Esophagus mucosa (tissue), 1 donor: ENCODE data around the gene SMIM9. TPM values are rescaled to one million over a fixed set of nuclear protein-coding genes. Genes with fewer than 3 reads are reported as not detected.

Experiments used
- ATAC-seq: fragments of 200-7000 bp; cut with Tn5 transposase; one replicate; pipeline ENCODE4 v1.9.1; 2020
- total RNA-seq: library from RNA; stranded (reverse); gene quantifications from one replicate; pipeline ENCODE4 v1.2.4, GENCODE V29; 2023
- donor health status: DM: yes; HTN: yes; CAD: no.

The SMIM9 gene
- total RNA-seq, 1 donor from 2014 or later, result not detected

DNA sequence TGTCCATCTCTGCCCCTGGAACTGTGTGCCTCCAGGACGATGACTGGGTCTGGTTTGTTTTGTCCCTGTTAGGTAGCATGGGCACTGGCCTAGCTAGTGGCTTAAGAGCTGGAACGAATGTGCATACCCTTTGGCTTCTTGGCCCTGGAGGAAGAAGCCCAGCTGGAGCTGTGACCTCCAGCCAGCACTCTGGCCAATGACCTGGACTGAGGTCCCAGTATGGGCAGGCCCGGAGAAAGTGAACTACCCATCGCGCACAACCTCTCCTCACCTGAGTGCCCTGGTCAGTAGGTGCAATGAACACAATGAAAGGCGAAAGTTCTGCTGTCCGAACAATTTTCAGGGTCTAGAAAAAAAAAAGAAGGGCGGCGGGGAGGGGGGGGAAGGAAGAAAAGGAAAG is 53.5 kb downstream of the SMIM9 start:
- no peak for ATAC-seq

DNA sequence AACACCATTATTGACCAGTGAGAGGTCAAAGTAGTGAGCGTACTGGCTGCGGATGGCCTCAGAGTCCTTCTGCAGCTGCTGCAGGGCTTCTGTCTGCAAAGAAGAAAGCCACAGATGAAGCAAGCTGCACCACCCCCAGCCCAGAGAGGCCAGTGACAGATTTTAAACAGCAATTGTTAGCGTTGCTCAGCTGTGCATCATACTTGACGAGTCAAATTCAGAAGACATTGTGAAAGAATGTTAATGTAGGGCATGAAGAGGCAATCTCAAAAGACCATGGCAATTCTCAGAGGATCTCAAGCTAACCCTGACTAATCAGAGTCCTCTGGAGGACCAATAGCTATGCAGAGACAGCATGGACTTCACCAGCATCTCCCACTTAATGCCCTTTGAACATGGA is 55.2 kb downstream of the SMIM9 start:
- no peak for ATAC-seq

DNA sequence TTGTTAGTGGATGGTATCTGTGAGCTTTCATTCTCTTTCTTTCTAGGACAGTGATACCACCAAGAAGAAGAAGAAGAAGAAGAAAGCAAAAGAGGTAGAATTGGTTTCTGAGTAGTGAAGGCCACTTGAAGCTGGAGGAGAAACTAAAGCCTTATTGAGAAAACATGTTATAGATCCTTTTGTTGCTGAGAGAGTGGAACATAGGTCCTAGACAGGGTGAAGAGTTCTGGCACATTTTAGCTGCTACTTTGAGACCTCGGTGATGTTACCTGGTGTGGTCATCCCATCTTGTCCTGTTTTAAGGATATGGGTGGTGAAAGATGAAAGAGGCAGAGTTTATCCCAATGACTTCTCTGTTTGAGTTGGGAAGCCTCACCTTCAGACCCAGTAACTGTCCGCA is 57.7 kb downstream of the SMIM9 start:
- no peak for ATAC-seq

DNA sequence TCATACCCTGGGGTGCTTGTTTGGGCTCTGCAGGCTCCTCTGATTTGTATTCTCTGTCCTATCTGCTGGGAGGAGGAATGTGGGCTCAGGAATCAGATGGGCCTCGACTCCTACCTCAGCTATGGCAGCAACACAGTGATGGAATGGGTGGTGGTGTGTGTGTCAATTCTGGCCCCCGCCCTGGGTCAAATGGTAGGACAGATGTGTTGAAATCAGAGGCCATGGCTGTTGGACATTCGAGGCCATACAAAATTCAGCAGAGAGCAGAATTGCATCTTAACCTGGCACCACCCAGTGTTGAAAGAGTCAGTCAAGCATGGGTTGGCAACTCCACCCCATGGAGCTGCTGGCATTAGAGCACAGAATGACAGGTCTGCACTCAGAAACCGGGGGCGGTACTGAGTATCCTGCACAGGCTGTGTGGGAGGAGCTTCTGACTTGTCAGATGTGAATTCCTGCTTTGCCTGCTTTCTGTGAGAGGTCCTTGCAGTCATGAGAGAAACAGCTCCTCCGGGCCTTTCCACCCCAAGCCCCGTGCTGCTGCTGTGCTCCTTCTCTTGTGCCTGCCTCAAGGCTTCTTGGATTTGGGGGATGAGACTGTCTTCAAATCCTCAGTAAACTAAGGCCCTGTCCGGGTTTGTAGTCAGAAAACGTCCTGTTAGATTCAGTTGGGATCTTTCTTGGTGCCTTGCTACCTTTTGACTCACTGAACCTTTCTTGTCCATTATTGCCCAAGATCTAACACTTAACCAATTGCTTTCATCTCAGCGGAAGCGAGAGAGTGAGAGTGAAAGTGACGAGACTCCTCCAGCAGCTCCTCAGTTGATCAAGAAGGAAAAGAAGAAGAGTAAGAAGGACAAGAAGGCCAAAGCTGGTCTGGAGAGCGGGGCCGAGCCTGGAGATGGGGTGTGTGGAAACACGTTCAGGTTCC is 58.8 kb downstream of the SMIM9 start:
- ATAC-seq, result peak; percentile 97

DNA sequence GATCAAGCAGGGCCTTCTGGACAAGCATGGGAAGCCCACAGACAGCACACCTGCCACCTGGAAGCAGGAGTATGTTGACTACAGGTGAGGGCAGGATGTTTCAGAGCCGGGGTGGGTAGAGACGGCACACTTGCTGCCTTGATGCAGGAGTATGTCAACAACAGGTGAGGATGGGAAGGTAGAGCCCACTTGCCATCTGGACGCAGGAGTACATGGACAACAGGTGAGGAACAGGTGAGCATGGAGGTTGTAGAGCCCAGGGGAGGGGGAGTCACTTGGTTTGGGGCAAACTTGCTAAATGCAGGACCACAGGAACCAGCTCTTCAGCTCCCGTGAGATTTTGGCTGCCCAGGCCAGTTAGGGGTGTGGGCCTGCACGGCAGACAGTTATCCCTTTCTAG is 59.8 kb downstream of the SMIM9 start:
- ATAC-seq, result no peak

Other genes with a start within 250 kb of the SMIM9 start
- gene CTAG1A, start 249.5 kb downstream of the SMIM9 start, total RNA-seq, result not detected
- gene CTAG1B, start 215.4 kb downstream of the SMIM9 start, total RNA-seq, result not detected
- not detected for gene CTAG2, start 181.1 kb downstream of the SMIM9 start, total RNA-seq
- gene GAB3, start 83.6 kb downstream of the SMIM9 start, total RNA-seq, result 0.52 TPM
- 44.8 TPM for gene DKC1, start 71.8 kb downstream of the SMIM9 start, total RNA-seq
- gene MPP1, start 29.2 kb downstream of the SMIM9 start, total RNA-seq, result 6.3 TPM
- gene F8A1, start 51.7 kb upstream of the SMIM9 start, total RNA-seq, result 19.6 TPM
- gene F8, start 188.1 kb upstream of the SMIM9 start, total RNA-seq, result 3.5 TPM
- gene FUNDC2, start 192.2 kb upstream of the SMIM9 start, total RNA-seq, result 30.9 TPM
- gene CMC4, start 236.5 kb upstream of the SMIM9 start, total RNA-seq, result 4.1 TPM
- gene MTCP1, start 236.5 kb upstream of the SMIM9 start, total RNA-seq, result 14.9 TPM
- gene BRCC3, start 236.8 kb upstream of the SMIM9 start, total RNA-seq, result 23.1 TPM